ENCODE results near the gene SH3D19. TPM values are rescaled to one million over a fixed set of nuclear protein-coding genes. Genes with fewer than 3 reads are reported as not detected.

The SH3D19 gene
- total RNA-seq, 1 donor from 2014 or later, result 110 TPM

DNA sequence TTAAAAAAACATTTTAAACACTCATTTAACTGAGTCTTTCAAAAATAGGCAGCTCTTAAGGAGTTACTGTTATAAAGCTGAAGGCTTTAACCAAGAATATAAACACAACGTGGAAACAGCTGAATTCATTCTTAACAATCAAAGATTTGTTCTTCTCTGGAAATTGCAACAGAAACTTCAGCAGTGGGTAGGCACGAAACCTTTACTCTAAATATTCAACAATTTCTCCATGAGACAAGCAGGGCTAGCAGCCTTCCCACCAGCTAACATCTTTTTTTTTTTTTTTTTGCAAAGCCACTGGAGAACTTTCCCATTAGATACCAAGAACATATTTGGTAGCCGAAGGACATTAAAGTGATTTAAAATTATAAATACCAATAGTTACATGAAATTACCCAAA lies 126.7 kb downstream of the SH3D19 start:
- intact Hi-C loops (cut with DNase I), result no loop called here
- no peak overlapping the region for H3K4me3 ChIP-seq
- DNase-seq (ENCODE audit: low spot score in 2 of 2), result no peak
- H3K4me1 ChIP-seq, result peaks cover 0 to 16% of the 10 kb centered on the region in 2 donors
- H3K27me3 ChIP-seq, result no peaks in the 10 kb centered on the region
- no peaks in the 10 kb centered on the region for H3K9me3 ChIP-seq
- TF ChIP-seq, protein P1, sequence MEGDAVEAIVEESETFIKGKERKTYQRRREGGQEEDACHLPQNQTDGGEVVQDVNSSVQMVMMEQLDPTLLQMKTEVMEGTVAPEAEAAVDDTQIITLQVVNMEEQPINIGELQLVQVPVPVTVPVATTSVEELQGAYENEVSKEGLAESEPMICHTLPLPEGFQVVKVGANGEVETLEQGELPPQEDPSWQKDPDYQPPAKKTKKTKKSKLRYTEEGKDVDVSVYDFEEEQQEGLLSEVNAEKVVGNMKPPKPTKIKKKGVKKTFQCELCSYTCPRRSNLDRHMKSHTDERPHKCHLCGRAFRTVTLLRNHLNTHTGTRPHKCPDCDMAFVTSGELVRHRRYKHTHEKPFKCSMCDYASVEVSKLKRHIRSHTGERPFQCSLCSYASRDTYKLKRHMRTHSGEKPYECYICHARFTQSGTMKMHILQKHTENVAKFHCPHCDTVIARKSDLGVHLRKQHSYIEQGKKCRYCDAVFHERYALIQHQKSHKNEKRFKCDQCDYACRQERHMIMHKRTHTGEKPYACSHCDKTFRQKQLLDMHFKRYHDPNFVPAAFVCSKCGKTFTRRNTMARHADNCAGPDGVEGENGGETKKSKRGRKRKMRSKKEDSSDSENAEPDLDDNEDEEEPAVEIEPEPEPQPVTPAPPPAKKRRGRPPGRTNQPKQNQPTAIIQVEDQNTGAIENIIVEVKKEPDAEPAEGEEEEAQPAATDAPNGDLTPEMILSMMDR (IDR thresholded peaks at IDR 0.05), result no peak
- peak overlapping the region in 1 of 2 donors; percentile 29 for H3K27ac ChIP-seq
- H3K36me3 ChIP-seq, result no peaks in the 10 kb centered on the region

GRCh38 chr4:151197247-151197646 lies 128.2 kb downstream of the SH3D19 start:
- H3K4me1 ChIP-seq, result peaks cover 0 to 4% of the 10 kb centered on the region in 2 donors
- H3K36me3 ChIP-seq, result no peaks in the 10 kb centered on the region
- H3K27me3 ChIP-seq, result no peaks in the 10 kb centered on the region
- no peak for DNase-seq (ENCODE audit: low spot score in 2 of 2)
- no peak overlapping the region for H3K27ac ChIP-seq
- intact Hi-C loops (cut with DNase I), result no loop called here
- no peak overlapping the region for H3K4me3 ChIP-seq
- TF ChIP-seq, protein P1 (IDR thresholded peaks at IDR 0.05), result no peak
- H3K9me3 ChIP-seq, result no peaks in the 10 kb centered on the region

DNA sequence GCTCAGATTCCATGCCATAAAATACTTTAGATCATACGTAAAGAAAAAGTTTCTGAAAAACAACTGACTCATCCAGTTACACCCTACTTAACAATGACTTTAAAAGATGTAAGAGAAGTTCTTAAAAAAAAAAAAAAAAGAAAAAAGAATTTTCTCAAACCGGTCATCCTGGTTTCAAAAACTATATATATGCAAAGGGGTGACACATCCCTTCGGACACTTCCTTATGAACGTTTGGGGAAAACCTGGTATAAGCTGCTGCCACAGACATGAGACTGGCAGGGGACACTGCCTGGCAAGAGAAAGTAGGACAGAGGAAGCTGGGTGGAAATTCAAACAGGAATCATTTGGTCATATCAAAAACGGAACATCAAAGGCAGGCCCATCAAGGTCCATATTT lies 129.6 kb downstream of the SH3D19 start:
- TF ChIP-seq, protein P1 (IDR thresholded peaks at IDR 0.05), result no peak
- no peak overlapping the region for H3K4me3 ChIP-seq

DNA sequence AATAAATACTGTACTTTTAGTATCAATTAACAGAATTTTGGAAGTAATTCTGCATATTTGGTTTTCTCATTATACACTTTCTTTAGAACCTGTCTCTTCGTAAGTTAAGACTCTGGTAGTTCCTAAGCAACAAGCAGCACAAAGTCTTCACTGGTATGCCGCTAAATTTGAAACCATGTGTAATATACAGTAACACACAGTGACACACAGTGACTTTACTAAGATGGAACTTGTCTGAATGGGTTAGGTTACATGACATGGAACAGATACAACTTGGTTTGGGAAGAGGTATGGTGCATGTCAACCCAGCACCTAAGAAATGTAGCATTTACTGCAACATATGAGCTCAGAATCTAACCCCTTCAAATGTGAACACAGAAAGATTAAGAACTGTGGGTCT lies 132.0 kb downstream of the SH3D19 start:
- no peaks in the 10 kb centered on the region for H3K36me3 ChIP-seq
- H3K4me1 ChIP-seq, result peaks cover 0 to 4% of the 10 kb centered on the region in 2 donors
- H3K27me3 ChIP-seq, result no peaks in the 10 kb centered on the region
- H3K9me3 ChIP-seq, result no peaks in the 10 kb centered on the region
- TF ChIP-seq, protein P1 (IDR thresholded peaks at IDR 0.05), result no peak
- DNase-seq (ENCODE audit: low spot score in 2 of 2), result no peak
- H3K27ac ChIP-seq, result no peak overlapping the region
- intact Hi-C loops (cut with DNase I), result no loop called here
- H3K4me3 ChIP-seq, result no peak overlapping the region

More for the DNA sequence above, 129.6 kb downstream of the SH3D19 start:
- Histone ChIP-seq H3K36me3 (no peaks in the 10 kb centered on the region), H3K27ac (no peak overlapping the region), H3K4me1 (peaks cover 0 to 4% of the 10 kb centered on the region in 2 donors), H3K27me3 (no peaks in the 10 kb centered on the region), H3K9me3 (no peaks in the 10 kb centered on the region)
- intact Hi-C loops (cut with DNase I), result no loop called here
- DNase-seq (ENCODE audit: low spot score in 2 of 2), result no peak

GRCh38 chr4:151192556-151193235 lies 132.7 kb downstream of the SH3D19 start:
- Histone ChIP-seq H3K36me3 (no peaks in the 10 kb centered on the region), H3K9me3 (no peaks in the 10 kb centered on the region), H3K27me3 (no peaks in the 10 kb centered on the region), H3K27ac (no peak overlapping the region), H3K4me3 (no peak overlapping the region), H3K4me1 (peaks cover 0 to 4% of the 10 kb centered on the region in 2 donors)
- intact Hi-C loops (cut with DNase I), result no loop called here
- TF ChIP-seq, protein P1 (IDR thresholded peaks at IDR 0.05), result no peak
- DNase-seq (ENCODE audit: low spot score in 2 of 2), result no peak
